Renal cortex interstitium (tissue), 11 donors: Measurements from ENCODE around the gene PSMA6. TPM values are rescaled to one million over a fixed set of nuclear protein-coding genes. Genes with fewer than 3 reads are reported as not detected.
"Not testable (repeated sequence)": the region's sequence is repeated elsewhere in the genome, so short reads cannot be mapped to it uniquely, and the experiment has no call there.

Experiments used
- DNase-seq, 11 donors: peaks; one replicate each; pipeline ENCODE4 v3.0.0-alpha.2; 2013; ENCODE audit warnings: low read depth in 9 of 11, low spot score in 4 of 11; ENCODE audit errors: extremely low read depth in 1 of 11
- polyA plus RNA-seq, 3 donors: library from polyadenylated mRNA; unstranded; fragments of 120-200 nt; gene quantifications; one replicate each; pipeline ENCODE4 v1.2.1, GENCODE V29; 2013; ENCODE audit not compliant: insufficient read length in 3 of 3

PSMA6 gene
- polyA plus RNA-seq, 3 donors, result 150 to 189 (median 177) TPM

- DNase-seq, result no peak
Measured at GRCh38 chr14:35352274-35353233, 60.4 kb downstream of the PSMA6 start.

GRCh38 chr14:35353409-35354172, 61.4 kb downstream of the PSMA6 start:
- DNase-seq, result no peak

- DNase-seq, result not testable (repeated sequence)
Measured at GRCh38 chr14:35355235-35355634, 63.1 kb downstream of the PSMA6 start.

- no peak for DNase-seq
Measured at GRCh38 chr14:35355981-35356841, 64.0 kb downstream of the PSMA6 start.

- DNase-seq, result not testable (repeated sequence)
Measured at GRCh38 chr14:35359655-35360054, 67.5 kb downstream of the PSMA6 start.

- no peak for DNase-seq
Measured at GRCh38 chr14:35361141-35361480, 68.9 kb downstream of the PSMA6 start.

- DNase-seq, result no peak
Measured at GRCh38 chr14:35362450-35362849, 70.3 kb downstream of the PSMA6 start.

GRCh38 chr14:35362911-35363374, 70.8 kb downstream of the PSMA6 start:
- no peak for DNase-seq

GRCh38 chr14:35365130-35366055, 73.2 kb downstream of the PSMA6 start:
- DNase-seq, result no peak

GRCh38 chr14:35366056-35366451, 73.9 kb downstream of the PSMA6 start:
- DNase-seq, result no peak

- DNase-seq, result no peak
Measured at GRCh38 chr14:35366521-35366976, 74.4 kb downstream of the PSMA6 start.

- no peak for DNase-seq
Measured at GRCh38 chr14:35367056-35367372, 74.8 kb downstream of the PSMA6 start.

Other genes with a start within 250 kb of the PSMA6 start
- 10 to 100 TPM; 53.4 to 69.2 (median 57.5) TPM for gene FAM177A1, start 246.1 kb upstream of the PSMA6 start, polyA plus RNA-seq
- gene PPP2R3C, start 170.4 kb upstream of the PSMA6 start, polyA plus RNA-seq, result 10 to 100 TPM; 44.2 to 48.6 (median 46.6) TPM
- 10 to 100 TPM; 27.2 to 30.6 (median 27.3) TPM for gene PRORP, start 169.8 kb upstream of the PSMA6 start, polyA plus RNA-seq
- gene NFKBIA, start 112.4 kb downstream of the PSMA6 start, polyA plus RNA-seq, result 10 to 100 TPM; 58.6 to 62.4 (median 60.3) TPM
- gene INSM2, start 241.8 kb downstream of the PSMA6 start, polyA plus RNA-seq, result not detected